H1 (cell line): ENCODE data around the gene LRRFIP1. TPM values are rescaled to one million over a fixed set of nuclear protein-coding genes. Genes with fewer than 3 reads are reported as not detected.

ENCODE experiments used
- CTCF ChIA-PET: fragments of 300-600 bp; sonication (Branson Sonifier 250); formaldehyde crosslinking; loops from one replicate; lab custom pipeline; 2021; ENCODE audit not compliant: partially characterized antibody; lab: Charles Lee
- POLR2A ChIA-PET: fragments of 300-600 bp; sonication (Branson Sonifier 250); formaldehyde crosslinking; loops from one replicate; lab custom pipeline; 2021; ENCODE audit warnings: inconsistent platforms; ENCODE audit not compliant: partially characterized antibody; lab: Charles Lee
- DNase-seq, 2 experiments: peaks; one replicate each; pipeline versions ENCODE4 v3.0.0 to v3.0.0-alpha.2; 2010 to 2022; ENCODE audit warnings: low spot score in 2 of 2, low read depth in 1 of 2, mixed read lengths in 1 of 2
- FAIRE-seq: peaks from 2 replicates; lab custom pipeline; 2011; peaks lifted over from hg19 to GRCh38; lab: Jason Lieb, UNC
- H2AFZ ChIP-seq: 2 replicates; pipeline ENCODE4 v1.8.1; 2012; ENCODE audit warnings: low read length, inconsistent platforms
- H2AK5ac ChIP-seq: 2 replicates; pipeline ENCODE4 v1.6.1; 2013; ENCODE audit warnings: low read depth, low read length
- H2BK120ac ChIP-seq: replicated peaks from 2 replicates; pipeline ENCODE3; 2013; ENCODE audit warnings: low read depth, low read length, inconsistent platforms
- H2BK12ac ChIP-seq: 2 replicates; pipeline ENCODE4 v1.6.1; 2013; ENCODE audit warnings: low read depth, low read length
- H2BK15ac ChIP-seq: 2 replicates; pipeline ENCODE4 v1.6.1; 2013; ENCODE audit warnings: low read length
- H2BK20ac ChIP-seq: 2 replicates; pipeline ENCODE4 v1.6.1; 2013; ENCODE audit warnings: low read length
- H2BK5ac ChIP-seq: 2 replicates; pipeline ENCODE4 v1.6.1; 2013; ENCODE audit warnings: low read depth, low read length
- H3K14ac ChIP-seq: 2 replicates; pipeline ENCODE4 v1.6.1; 2013; ENCODE audit warnings: inconsistent platforms; ENCODE audit not compliant: insufficient read length
- H3K18ac ChIP-seq: 2 replicates; pipeline ENCODE4 v1.6.1; 2013; ENCODE audit warnings: low read length; ENCODE audit errors: extremely low read depth
- H3K23ac ChIP-seq: 2 replicates; pipeline ENCODE4 v1.6.1; 2013; ENCODE audit warnings: inconsistent platforms; ENCODE audit not compliant: insufficient read length
- H3K23me2 ChIP-seq: 2 replicates; pipeline ENCODE4 v1.6.1; 2013; ENCODE audit warnings: low read depth, low read length
- H3K27ac ChIP-seq: 2 replicates; pipeline ENCODE4 v1.6.1; 2011; ENCODE audit warnings: low read depth, low read length, inconsistent platforms
- H3K27me3 ChIP-seq, 4 experiments: replicated peaks in 1 of 4; 1 replicate in 1 of 4; 2 replicates in 3 of 4; pipeline versions ENCODE4 v1.6.1 to v1.8.1; 2011 to 2013; ENCODE audit warnings: low read length in 3 of 4, mild to moderate bottlenecking in 3 of 4, inconsistent platforms in 2 of 4, mixed read lengths in 2 of 4, moderate library complexity in 1 of 4; ENCODE audit not compliant: control insufficient read depth in 3 of 4, insufficient read depth in 3 of 4; ENCODE audit errors: extremely low read depth in 1 of 4
- H3K36me3 ChIP-seq, 4 experiments: 2 replicates each; pipeline versions ENCODE4 v1.6.1 to v1.8.1; 2011 to 2013; ENCODE audit warnings: mild to moderate bottlenecking in 4 of 4, low read length in 3 of 4, moderate library complexity in 2 of 4, control low read depth in 1 of 4, inconsistent platforms in 1 of 4; ENCODE audit not compliant: insufficient read depth in 4 of 4, control insufficient read depth in 2 of 4
- H3K4ac ChIP-seq: replicated peaks from 2 replicates; pipeline ENCODE3; 2013; ENCODE audit warnings: low read length, low read depth, mixed read lengths, inconsistent platforms; ENCODE audit not compliant: insufficient read length
- H3K4me1 ChIP-seq, 4 experiments: replicated peaks in 1 of 4; 1 replicate in 1 of 4; 2 replicates in 3 of 4; pipeline versions ENCODE4 v1.6.1 to v1.8.1; 2011 to 2013; ENCODE audit warnings: low read length in 3 of 4, inconsistent platforms in 2 of 4, mixed read lengths in 1 of 4; ENCODE audit not compliant: insufficient read depth in 4 of 4, control insufficient read depth in 3 of 4
- H3K4me2 ChIP-seq, 2 experiments: 2 replicates each; pipeline versions ENCODE4 v1.6.1 to v1.8.1; 2011 to 2013; ENCODE audit warnings: low read depth in 2 of 2, low read length in 2 of 2, control low read depth in 1 of 2, inconsistent platforms in 1 of 2, mild to moderate bottlenecking in 1 of 2; ENCODE audit not compliant: insufficient read depth in 1 of 2
- H3K4me3 ChIP-seq, 4 experiments: fragments of 200-600, 300-600 bp in 1 of 4; sonication (generic), shearing (Covaris generic), sonication (Bioruptor Twin) in 1 of 4; 2 replicates each; pipeline versions ENCODE4 v1.5.1 to v1.8.1; 2011 to 2016; ENCODE audit warnings: low read length in 4 of 4, low read depth in 3 of 4, control low read depth in 2 of 4, inconsistent platforms in 2 of 4, mild to moderate bottlenecking in 2 of 4, mixed read lengths in 1 of 4, moderate library complexity in 1 of 4; ENCODE audit not compliant: insufficient read depth in 2 of 4; ENCODE audit errors: extremely low read depth in 1 of 4
- H3K56ac ChIP-seq: replicated peaks from 2 replicates; pipeline ENCODE3; 2013; ENCODE audit warnings: low read depth, mild to moderate bottlenecking, mixed read lengths, low read length, inconsistent platforms; ENCODE audit not compliant: insufficient read length
- H3K79me1 ChIP-seq: 2 replicates; pipeline ENCODE4 v1.6.1; 2013; ENCODE audit warnings: low read depth, low read length, control low read depth
- H3K79me2 ChIP-seq, 2 experiments: 2 replicates each; pipeline versions ENCODE4 v1.6.1 to v1.8.1; 2012 to 2013; ENCODE audit warnings: low read length in 2 of 2, mild to moderate bottlenecking in 2 of 2, inconsistent platforms in 1 of 2; ENCODE audit not compliant: insufficient read depth in 2 of 2, control insufficient read depth in 1 of 2
- H3K9ac ChIP-seq, 4 experiments: replicated peaks in 1 of 4; 1 replicate in 1 of 4; 2 replicates in 3 of 4; pipeline versions ENCODE4 v1.6.1 to v1.8.1; 2011 to 2013; ENCODE audit warnings: low read depth in 3 of 4, low read length in 3 of 4, control low read depth in 2 of 4, mild to moderate bottlenecking in 2 of 4, moderate library complexity in 2 of 4, inconsistent platforms in 1 of 4; ENCODE audit errors: extremely low read depth in 1 of 4
- H3K9me3 ChIP-seq, 2 experiments: 2 replicates each; pipeline versions ENCODE4 v1.6.1 to v1.8.1; 2012 to 2013; ENCODE audit warnings: mild to moderate bottlenecking in 2 of 2, moderate library complexity in 2 of 2, control low read depth in 1 of 2, inconsistent platforms in 1 of 2, low read depth in 1 of 2, low read length in 1 of 2, mixed read lengths in 1 of 2; ENCODE audit not compliant: insufficient read depth in 2 of 2
- H4K20me1 ChIP-seq, 2 experiments: replicated peaks in 1 of 2; 2 replicates each; pipeline versions ENCODE3 to v1.8.1; 2011 to 2013; ENCODE audit warnings: inconsistent platforms in 2 of 2, low read length in 2 of 2, mild to moderate bottlenecking in 1 of 2; ENCODE audit not compliant: insufficient read depth in 2 of 2, control insufficient read depth in 1 of 2
- H4K5ac ChIP-seq: 2 replicates; pipeline ENCODE4 v1.6.1; 2013; ENCODE audit warnings: low read length, low read depth, mixed read lengths, inconsistent platforms; ENCODE audit not compliant: insufficient read length
- H4K8ac ChIP-seq: 2 replicates; pipeline ENCODE4 v1.8.0; 2013; ENCODE audit warnings: mild to moderate bottlenecking, moderate library complexity, low read length, inconsistent platforms; ENCODE audit not compliant: insufficient read depth; ENCODE audit errors: extremely low read depth
- H4K91ac ChIP-seq: replicated peaks from 2 replicates; pipeline ENCODE3; 2013; ENCODE audit warnings: low read length, mixed read lengths, inconsistent platforms; ENCODE audit not compliant: insufficient read length
- BACH1 ChIP-seq: IDR thresholded peaks from 2 replicates; pipeline ENCODE4 v1.6.1; 2012; ENCODE audit warnings: low read length, improper control_type of control experiment
- CBX5 ChIP-seq: fragments of 300-800, 300-1000 bp; sonication (generic); IDR thresholded peaks from 2 replicates; pipeline ENCODE4 v1.7.1; 2016; ENCODE audit warnings: antibody characterized with exemption, low read length, low read depth
- CHD1 ChIP-seq: IDR thresholded peaks from 2 replicates; pipeline ENCODE4 v1.6.1; 2012; ENCODE audit warnings: low read depth, low read length, improper control_type of control experiment
- EZH2 ChIP-seq: fragments of 200-600 bp; sonication (generic); IDR thresholded peaks from 2 replicates; pipeline ENCODE4 v1.7.1; 2012; ENCODE audit warnings: low read depth, mild to moderate bottlenecking, moderate library complexity, low read length, inconsistent platforms; ENCODE audit not compliant: severe bottlenecking
- GTF2F1 ChIP-seq: IDR thresholded peaks from 2 replicates; pipeline ENCODE4 v1.6.1; 2012; ENCODE audit warnings: low read depth, low read length, improper control_type of control experiment, borderline replicate concordance
- KDM5A ChIP-seq: fragments of 200-600 bp; IDR thresholded peaks from 2 replicates; pipeline ENCODE4 v1.7.1; 2012; ENCODE audit warnings: mild to moderate bottlenecking, low read length, inconsistent platforms, mixed read lengths
- MAX ChIP-seq: IDR thresholded peaks from 2 replicates; pipeline ENCODE4 v1.6.1; 2012; ENCODE audit warnings: inconsistent platforms
- PHF8 ChIP-seq: fragments of 200-600 bp; sonication (generic); conservative IDR thresholded peaks from 2 replicates; pipeline ENCODE4 v1.7.1; 2012; ENCODE audit warnings: low read depth, mild to moderate bottlenecking, inconsistent platforms, low read length, moderate library complexity
- POLR2A ChIP-seq, 2 experiments: IDR thresholded peaks; 1 replicate in 1 of 2; 2 replicates in 1 of 2; pipeline ENCODE4 v1.6.1; 2011; ENCODE audit warnings: low read depth in 2 of 2, low read length in 2 of 2, mild to moderate bottlenecking in 2 of 2; ENCODE audit errors: control extremely low read depth in 1 of 2
- POU5F1 ChIP-seq: IDR thresholded peaks from 2 replicates; pipeline ENCODE4 v1.6.1; 2011; ENCODE audit warnings: low read depth, mild to moderate bottlenecking, low read length, moderate library complexity
- RBBP5 ChIP-seq: IDR thresholded peaks from 2 replicates; pipeline ENCODE4 v1.7.1; 2012; ENCODE audit warnings: low read depth, mild to moderate bottlenecking, inconsistent platforms, low read length, moderate library complexity, borderline replicate concordance
- RFX5 ChIP-seq: IDR thresholded peaks from 2 replicates; pipeline ENCODE4 v1.6.1; 2011; ENCODE audit warnings: low read depth, low read length, improper control_type of control experiment, borderline replicate concordance
- SUZ12 ChIP-seq: fragments of 200-600 bp; sonication (generic); IDR thresholded peaks from 2 replicates; pipeline ENCODE4 v1.6.1; 2012; ENCODE audit warnings: mild to moderate bottlenecking, inconsistent platforms, low read length, moderate library complexity, mixed read lengths
- TBP ChIP-seq: IDR thresholded peaks from 2 replicates; pipeline ENCODE4 v1.6.1; 2011; ENCODE audit warnings: low read depth, low read length, improper control_type of control experiment
- WGBS, 2 experiments: shearing (Covaris generic) in 1 of 2; methylation state at CpG; one replicate each; pipeline versions ENCODE4 v1.1.6 to v1.1.7; 2013 to 2015; ENCODE audit warnings: low lambda C conversion rate in 2 of 2, mixed read lengths in 2 of 2, inconsistent platforms in 1 of 2, low coverage in 1 of 2, missing lambda C conversion rate in 1 of 2; ENCODE audit not compliant: insufficient replicate concordance in 2 of 2, insufficient coverage in 1 of 2, insufficient read length in 1 of 2; ENCODE audit errors: extremely low coverage in 1 of 2, missing lambda C conversion rate in 1 of 2; 5-methylcytosine and 5-hydroxymethylcytosine counted together
- polyA plus RNA-seq, 7 experiments: library from polyadenylated mRNA; depleted of rRNA in 3 of 7; stranded (reverse) in 5 of 7; unstranded in 2 of 7; fragments of >200 nt in 5 of 7; fragments of 200-250 nt in 2 of 7; gene quantifications; 1 replicate in 5 of 7; 2 replicates in 1 of 7; 4 replicates in 1 of 7; pipeline versions ENCODE4 v1.2.1 to v1.2.3, GENCODE V29; 2011 to 2013; ENCODE audit warnings: missing spikeins in 2 of 7, mixed read lengths in 2 of 7
- total RNA-seq: library from RNA; stranded (reverse); fragmentation: NEBNext Ultra II Directional; extraction: Animal tissue kit (Norgen Biotek cat#: 25700); gene quantifications from 2 replicates; pipeline ENCODE4 v1.2.1, GENCODE V29; 2021

The LRRFIP1 gene
- total and polyA plus RNA-seq, 2 of the 8 experiments (the other 6 are each of a cell fraction or from before 2014, with no cell fraction given) = 12.1 to 75.8 TPM

- H3K9ac ChIP-seq = no peak overlapping the region
- H3K23me2 ChIP-seq = peaks cover 5% of the 10 kb centered on the region
- FAIRE-seq (no peak), DNase-seq (no peak)
- H3K27ac ChIP-seq = no peak overlapping the region
- H3K23ac ChIP-seq = no peak overlapping the region
- H3K36me3 ChIP-seq = no peaks in the 10 kb centered on the region
- H3K27me3 ChIP-seq = peaks cover 0 to 31% (median 24%) of the 10 kb centered on the region in 4 experiments; a peak in 6 of 7 replicates
- POLR2A ChIA-PET = interaction anchor here (2.4 to 6.7 kb wide), 2 partner anchors 10 to 21 kb away, joined by 7 to 42 read pairs; no protein-coding TSS in a partner anchor
- H3K4me3 ChIP-seq = no peak overlapping the region
- H2BK12ac ChIP-seq = peak overlapping the region; percentile 70; the same call in 1 of the 2 replicates
- CTCF ChIA-PET = interaction anchor here (0.8 to 2.4 kb wide), 4 partner anchors 8 to 121 kb away, joined by 3 to 12 read pairs (median 7); no protein-coding TSS in a partner anchor
- H2BK5ac ChIP-seq = peak overlapping the region; percentile 16; the same call in 1 of the 2 replicates
- H3K79me1 ChIP-seq = no peaks in the 10 kb centered on the region
- H4K5ac ChIP-seq = no peak overlapping the region
- H3K56ac ChIP-seq = no peak overlapping the region
- H2AFZ ChIP-seq = no peak overlapping the region
- peaks cover 0 to 13% (median 8%) of the 10 kb centered on the region in 4 experiments; a peak in 5 of 7 replicates for H3K4me1 ChIP-seq
- H3K14ac ChIP-seq = no peak overlapping the region
- H2BK15ac ChIP-seq = peak overlapping the region; percentile 72; the same call in 1 of the 2 replicates
- H3K4ac ChIP-seq = no peak overlapping the region
- 95% methylated on average over 10 of the region's 10 CpGs; no CpG with 5 or more reads in 1 of the 2 experiments for WGBS, 2 experiments
- peaks cover 0 to 2% of the 10 kb centered on the region in 2 experiments for H4K20me1 ChIP-seq
- no peak overlapping the region for H4K91ac ChIP-seq
- no peaks in the 10 kb centered on the region for H3K9me3 ChIP-seq
- H4K8ac ChIP-seq = no peak overlapping the region
- H3K79me2 ChIP-seq = peaks cover 0 to 10% of the 10 kb centered on the region in 2 experiments; a peak in 2 of 4 replicates
- 0 out of 2 replicates have a peak overlapping the region, but pooled peaks have one; percentile 6 for H2BK20ac ChIP-seq
- no peak overlapping the region for H3K18ac ChIP-seq
- H2AK5ac ChIP-seq = no peak overlapping the region
- H3K4me2 ChIP-seq = no peak overlapping the region
- H2BK120ac ChIP-seq = no peak overlapping the region
- TF ChIP-seq RBBP5 (no peak), RFX5 (no peak), SUZ12 (no peak), POLR2A (IDR thresholded peaks at IDR 0.05; ENCODE audit: control extremely low read depth in 1 of 2, low read depth in 2 of 2, low read length in 2 of 2) (no peak), CBX5 (no peak), CHD1 (no peak), BACH1 (no peak), MAX (no peak), TBP (no peak), POU5F1 (no peak), PHF8 (no peak), EZH2 (no peak), GTF2F1 (no peak), KDM5A (no peak)
These were observed 2.1 kb upstream of the LRRFIP1 start for GRCh38 chr2:237625216-237625705.
